ENCODE results near the gene THRB.

THRB gene

GRCh38 chr3:24160424-24161095, 334.1 kb downstream of the THRB start:
- no peak for DNase-seq (ENCODE audit: insufficient read length, low spot score)
- no peak for FAIRE-seq
- no peak for TF ChIP-seq CTCF (IDR thresholded peaks at IDR 0.05; ENCODE audit: insufficient read depth, missing control alignments)

- FAIRE-seq: no peak
- TF ChIP-seq CTCF (IDR thresholded peaks at IDR 0.05; ENCODE audit: insufficient read depth, missing control alignments): no peak
- no peak for DNase-seq (ENCODE audit: insufficient read length, low spot score)
Observed at GRCh38 chr3:24158761-24159454, 335.7 kb downstream of the THRB start.

DNA sequence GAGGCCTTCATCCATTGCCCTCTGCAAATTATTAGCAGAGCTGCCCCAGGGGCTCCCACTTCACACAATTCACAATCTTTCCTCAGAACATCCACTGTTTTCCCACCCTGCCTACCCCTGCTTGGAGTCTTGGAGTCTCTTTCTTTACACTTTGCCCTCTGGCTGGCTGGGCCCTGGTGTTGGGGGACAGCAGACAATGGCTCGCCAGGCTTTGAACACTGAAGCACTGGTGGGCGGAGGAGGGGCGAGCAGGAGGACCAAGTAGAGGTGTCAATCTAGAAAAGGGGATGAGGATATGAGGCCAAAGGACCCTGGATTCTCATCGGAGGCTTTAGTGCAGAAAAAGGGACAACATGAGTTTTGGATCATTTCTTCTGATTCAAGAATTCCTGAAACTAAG, 337.5 kb downstream of the THRB start:
- TF ChIP-seq CTCF (IDR thresholded peaks at IDR 0.05; ENCODE audit: insufficient read depth, missing control alignments): no peak
- no peak for FAIRE-seq
- DNase-seq (ENCODE audit: insufficient read length, low spot score): no peak

DNA sequence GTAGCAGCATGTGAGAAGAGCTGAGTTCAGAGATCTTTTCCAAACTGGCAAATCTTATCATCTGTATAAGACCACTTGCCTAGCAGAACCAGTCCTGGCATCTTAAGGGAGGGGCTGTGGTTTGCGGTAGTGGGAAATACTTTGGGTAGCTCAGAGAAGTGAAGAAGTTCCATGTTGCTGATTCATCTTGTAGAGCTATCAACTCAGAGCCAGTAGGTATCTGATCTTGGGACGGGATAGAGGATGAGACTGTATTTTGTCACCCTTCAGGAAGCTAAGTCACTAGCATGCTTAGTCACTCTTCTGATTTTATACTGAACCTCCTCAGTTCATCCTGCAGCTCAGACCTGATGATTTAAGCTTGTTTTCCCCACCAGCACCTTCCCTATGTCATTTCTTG, 338.2 kb downstream of the THRB start:
- FAIRE-seq: no peak
- no peak for DNase-seq (ENCODE audit: insufficient read length, low spot score)
- no peak for TF ChIP-seq CTCF (IDR thresholded peaks at IDR 0.05; ENCODE audit: insufficient read depth, missing control alignments)

- no peak for FAIRE-seq
- no peak for TF ChIP-seq CTCF (IDR thresholded peaks at IDR 0.05; ENCODE audit: insufficient read depth, missing control alignments)
- DNase-seq (ENCODE audit: insufficient read length, low spot score): no peak
Observed at GRCh38 chr3:24155276-24155675, 339.4 kb downstream of the THRB start.

GRCh38 chr3:24154781-24155180, 339.9 kb downstream of the THRB start:
- TF ChIP-seq CTCF (IDR thresholded peaks at IDR 0.05; ENCODE audit: insufficient read depth, missing control alignments): no peak
- DNase-seq (ENCODE audit: insufficient read length, low spot score) (no peak), FAIRE-seq (no peak)

DNA sequence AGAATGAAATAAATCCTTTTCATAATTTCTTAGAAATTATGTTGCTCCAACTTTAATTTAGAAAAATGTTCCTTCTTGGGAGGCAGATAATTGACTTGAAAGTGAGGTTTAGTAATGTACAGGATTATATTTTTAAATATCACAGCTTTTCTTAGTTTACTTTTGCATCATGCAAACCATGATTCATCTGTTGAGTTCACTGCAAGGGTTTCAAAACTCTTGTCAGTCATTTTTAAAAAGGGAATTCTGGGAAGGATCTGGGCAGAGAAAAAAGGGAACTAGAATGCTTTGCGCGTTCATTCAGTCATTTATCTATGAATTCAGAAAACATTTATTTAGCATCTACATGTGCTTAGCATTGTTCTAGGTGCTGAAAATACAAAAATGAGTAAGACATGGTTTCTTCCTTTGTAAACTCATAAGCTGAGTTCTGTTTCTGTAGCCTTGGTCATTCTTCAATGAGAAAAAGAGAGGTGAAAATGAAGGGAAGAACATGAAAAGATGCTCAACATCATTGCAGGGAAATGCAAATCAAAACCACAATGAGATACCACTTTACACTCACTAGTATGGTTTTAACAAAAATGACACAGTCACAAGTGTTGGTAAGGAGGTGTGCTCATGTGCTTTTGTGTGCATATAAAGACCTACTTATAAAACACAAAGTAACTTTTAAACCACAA, 340.5 kb downstream of the THRB start:
- TF ChIP-seq CTCF (IDR thresholded peaks at IDR 0.05; ENCODE audit: insufficient read depth, missing control alignments): no peak
- FAIRE-seq (no peak), DNase-seq (ENCODE audit: insufficient read length, low spot score) (no peak)

Data from D721Med (cell line).